ENCODE data around the gene WDR5. TPM values are rescaled to one million over a fixed set of nuclear protein-coding genes. Genes with fewer than 3 reads are reported as not detected.

The WDR5 gene
- total and polyA plus RNA-seq, 9 of the 15 experiments (the other 6 are each of a cell fraction or from before 2014, with no cell fraction given) = 3.0 to 56.8 (median 38.6) TPM

GRCh38 chr9:134136118-134136995, 475 bp downstream of the WDR5 start (continued):
- TF ChIP-seq, protein P1, sequence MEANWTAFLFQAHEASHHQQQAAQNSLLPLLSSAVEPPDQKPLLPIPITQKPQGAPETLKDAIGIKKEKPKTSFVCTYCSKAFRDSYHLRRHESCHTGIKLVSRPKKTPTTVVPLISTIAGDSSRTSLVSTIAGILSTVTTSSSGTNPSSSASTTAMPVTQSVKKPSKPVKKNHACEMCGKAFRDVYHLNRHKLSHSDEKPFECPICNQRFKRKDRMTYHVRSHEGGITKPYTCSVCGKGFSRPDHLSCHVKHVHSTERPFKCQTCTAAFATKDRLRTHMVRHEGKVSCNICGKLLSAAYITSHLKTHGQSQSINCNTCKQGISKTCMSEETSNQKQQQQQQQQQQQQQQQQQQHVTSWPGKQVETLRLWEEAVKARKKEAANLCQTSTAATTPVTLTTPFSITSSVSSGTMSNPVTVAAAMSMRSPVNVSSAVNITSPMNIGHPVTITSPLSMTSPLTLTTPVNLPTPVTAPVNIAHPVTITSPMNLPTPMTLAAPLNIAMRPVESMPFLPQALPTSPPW (CRISPR knock-in tag; IDR thresholded peaks at IDR 0.05) = peak; percentile 34
- TF ChIP-seq YY1 (IDR thresholded peaks at IDR 0.05; ENCODE audit: borderline replicate concordance in 1 of 3, control insufficient read depth in 1 of 3, extremely low read depth in 1 of 3, insufficient read depth in 3 of 3, insufficient read length in 1 of 3, insufficient replicate concordance in 2 of 3, low read depth in 1 of 3, low read length in 2 of 3) = peak in 2 of 3 experiments; percentile 43 to 67
- no peak for TF ChIP-seq HOMEZ (CRISPR knock-in tag; IDR thresholded peaks at IDR 0.05)
- peak; percentile 44 for TF ChIP-seq PCBP1 (IDR thresholded peaks at IDR 0.05; ENCODE audit: low read depth, low read length, poor library complexity, severe bottlenecking)
- peak; percentile 57; the same call in 1 of the 2 replicates for TF ChIP-seq POLR2G (IDR thresholded peaks at IDR 0.05; ENCODE audit: low read depth, low read length)
- TF ChIP-seq, protein P2, sequence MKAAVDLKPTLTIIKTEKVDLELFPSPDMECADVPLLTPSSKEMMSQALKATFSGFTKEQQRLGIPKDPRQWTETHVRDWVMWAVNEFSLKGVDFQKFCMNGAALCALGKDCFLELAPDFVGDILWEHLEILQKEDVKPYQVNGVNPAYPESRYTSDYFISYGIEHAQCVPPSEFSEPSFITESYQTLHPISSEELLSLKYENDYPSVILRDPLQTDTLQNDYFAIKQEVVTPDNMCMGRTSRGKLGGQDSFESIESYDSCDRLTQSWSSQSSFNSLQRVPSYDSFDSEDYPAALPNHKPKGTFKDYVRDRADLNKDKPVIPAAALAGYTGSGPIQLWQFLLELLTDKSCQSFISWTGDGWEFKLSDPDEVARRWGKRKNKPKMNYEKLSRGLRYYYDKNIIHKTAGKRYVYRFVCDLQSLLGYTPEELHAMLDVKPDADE (conservative IDR thresholded peaks at IDR 0.05; ENCODE audit: control insufficient read depth, low read depth, low read length) = 0 out of 2 replicates have a peak, but pooled peaks have one; percentile 18
- TF ChIP-seq CLOCK (CRISPR knock-in tag; IDR thresholded peaks at IDR 0.05; ENCODE audit: borderline replicate concordance) = no peak
- 0 out of 2 replicates have a peak, but pooled peaks have one; percentile 23 for TF ChIP-seq SUPT5H (IDR thresholded peaks at IDR 0.05)
- peak in 1 of 2 experiments; percentile 55; a peak in 1 of 4 replicates for TF ChIP-seq ZNF639 (CRISPR knock-in tag; conservative IDR thresholded peaks at IDR 0.05 in 1 of 2, IDR thresholded peaks at IDR 0.05 in 1 of 2)
- TF ChIP-seq ZBTB1 (CRISPR knock-in tag; IDR thresholded peaks at IDR 0.05; ENCODE audit: borderline replicate concordance, low read depth) = 0 out of 2 replicates have a peak, but pooled peaks have one; percentile 31
- 0 out of 2 replicates have a peak, but pooled peaks have one; percentile 27 for TF ChIP-seq NR4A1 (CRISPR knock-in tag; IDR thresholded peaks at IDR 0.05)
- TF ChIP-seq NR4A1 (tag; IDR thresholded peaks at IDR 0.05) = no peak
- peak; percentile 17; the same call in 1 of the 2 replicates for TF ChIP-seq ZFX (CRISPR knock-in tag; IDR thresholded peaks at IDR 0.05)
- peak; percentile 40 for TF ChIP-seq KDM5B (IDR thresholded peaks at IDR 0.05; ENCODE audit: insufficient replicate concordance, low read depth, low read length)
- no peak for TF ChIP-seq MTA3 (IDR thresholded peaks at IDR 0.05; ENCODE audit: borderline replicate concordance)

Data from K562 (cell line).